GM13977 (cell line): Measurements from ENCODE around the gene KDM5C.

Experiments
- DNase-seq: peaks from one replicate; pipeline ENCODE4 v3.0.0; 2012; ENCODE audit warnings: low spot score
- CTCF ChIP-seq: IDR thresholded peaks from 2 replicates; pipeline ENCODE4 v1.5.1; 2012; ENCODE audit warnings: mild to moderate bottlenecking, control low read depth; ENCODE audit not compliant: insufficient read depth; ENCODE audit errors: extremely low read depth, missing control alignments
- in situ Hi-C: fragments of 300-500 bp; cut with MboI; formaldehyde crosslinking; loops from one replicate; pipeline ENCODE4 v1.12.0; 2022; ENCODE audit warnings: low sequenced_read_pairs, low pct_unique_long_range_greater_than_20kb, mixed read lengths, inconsistent platforms; ENCODE audit not compliant: unreplicated experiment

Gene KDM5C

DNA sequence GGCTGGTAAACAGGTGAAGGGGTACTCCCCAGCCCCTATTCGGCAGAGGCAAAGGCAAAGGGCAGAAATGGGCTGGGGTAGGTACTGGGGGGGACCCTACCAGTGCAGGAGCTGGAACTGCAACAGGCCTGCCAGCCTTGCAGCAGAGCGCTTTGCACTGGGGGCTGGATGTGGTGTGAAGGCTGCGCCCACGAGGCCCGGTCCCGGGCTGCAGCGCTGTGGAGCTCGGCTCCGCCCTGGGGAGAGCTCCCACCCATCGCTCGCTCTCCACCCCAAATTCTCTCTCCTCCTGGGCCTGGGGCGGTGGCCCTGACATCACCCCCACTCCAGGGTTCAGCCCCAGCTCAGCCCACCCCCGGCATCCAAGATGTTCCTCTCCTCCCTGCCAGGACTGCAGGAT is 32.2 kb upstream of the KDM5C start:
- no peak for TF ChIP-seq CTCF
- in situ Hi-C loops: no loop called here

DNA sequence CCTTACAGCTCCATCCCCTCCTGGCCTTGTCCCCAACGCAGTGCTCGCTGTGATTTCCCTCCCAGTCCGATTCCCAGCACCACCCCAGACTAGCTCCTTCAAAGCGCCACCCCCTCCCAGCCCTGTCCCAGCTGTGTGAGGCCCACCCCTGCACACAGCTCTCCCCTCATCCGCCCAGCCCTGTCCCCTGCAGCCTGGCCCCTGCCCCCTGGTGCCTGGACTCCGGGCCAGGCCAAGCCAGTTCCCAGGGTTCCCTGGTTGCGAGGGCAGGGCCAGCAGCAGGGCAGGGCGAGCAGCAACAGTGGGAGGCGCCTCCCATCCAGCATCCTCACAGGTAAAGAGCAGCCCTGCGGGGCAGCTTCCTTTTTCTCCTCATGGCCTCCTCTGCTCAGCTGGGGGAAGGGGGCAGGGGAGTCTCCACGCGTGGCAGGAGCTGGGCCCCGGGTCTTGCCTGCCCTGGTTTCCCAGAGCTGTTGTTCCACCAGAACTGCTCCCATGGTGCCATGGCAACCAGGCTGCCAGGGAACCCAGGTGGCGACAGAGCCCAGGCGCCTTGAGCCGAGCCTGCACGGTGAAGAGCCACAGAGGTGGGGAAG is 31.5 kb upstream of the KDM5C start:
- no peak for TF ChIP-seq CTCF
- in situ Hi-C loops: no loop called here
- DNase-seq: no peak

More for the DNA sequence above, 32.2 kb upstream of the KDM5C start:
- DNase-seq: no peak

GRCh38 chrX:53255738-53256191 is 30.8 kb upstream of the KDM5C start:
- in situ Hi-C loops: no loop called here
- DNase-seq: no peak
- TF ChIP-seq CTCF: no peak

DNA sequence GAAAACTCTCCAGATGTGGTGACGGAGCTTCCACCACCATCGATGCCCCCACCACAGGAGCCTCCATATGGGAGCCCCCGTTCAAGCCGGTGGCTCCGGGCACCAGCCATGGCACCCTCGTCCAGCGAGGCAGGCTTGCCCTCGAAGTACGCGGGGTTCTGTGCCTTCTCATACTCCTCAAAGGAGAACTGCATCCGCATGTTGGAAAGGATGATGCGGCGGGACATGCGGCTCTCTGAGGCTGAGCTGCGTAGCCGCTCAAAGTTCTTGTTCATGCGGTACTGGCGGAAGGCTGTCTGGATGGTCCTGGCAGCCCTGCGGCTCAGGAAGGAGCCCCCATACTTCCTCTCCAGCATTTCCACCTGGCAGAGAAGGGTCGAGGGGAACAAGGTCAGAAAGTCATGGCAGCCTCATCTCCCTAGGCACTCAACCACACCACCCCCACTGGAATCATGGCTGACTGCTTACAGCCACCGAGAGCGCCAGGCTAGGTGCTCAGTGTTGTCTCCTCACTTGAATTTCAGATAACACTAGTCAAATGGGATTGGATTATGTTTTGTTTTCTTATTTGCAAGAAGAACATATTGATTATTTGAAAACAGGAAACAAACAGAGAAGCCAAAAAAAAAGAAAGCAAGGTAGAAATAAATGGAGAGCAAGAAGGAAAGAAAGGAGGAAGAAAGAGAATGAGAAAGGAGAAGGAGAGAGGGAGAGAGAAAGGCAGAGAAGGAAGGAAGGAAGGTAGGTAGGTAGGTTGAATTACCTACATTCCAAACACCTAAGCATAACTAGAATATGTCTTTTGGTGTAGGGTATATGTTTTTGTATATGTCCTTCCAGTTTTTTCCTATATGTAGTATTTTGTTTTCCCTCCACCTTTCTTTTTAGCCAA is 29.8 kb upstream of the KDM5C start:
- no peak for DNase-seq
- TF ChIP-seq CTCF: no peak
- in situ Hi-C loops: no loop called here

GRCh38 chrX:53253293-53254020 is 28.4 kb upstream of the KDM5C start:
- in situ Hi-C loops: no loop called here
- DNase-seq: no peak
- no peak for TF ChIP-seq CTCF

GRCh38 chrX:53251307-53251706 is 26.3 kb upstream of the KDM5C start:
- no peak for TF ChIP-seq CTCF
- in situ Hi-C loops: no loop called here
- no peak for DNase-seq
